ENCODE measurements around the gene CEACAM19.

GRCh38 chr19:44641501-44642265, 29.6 kb upstream of the CEACAM19 start:
- TF ChIP-seq REST (IDR thresholded peaks at IDR 0.05; ENCODE audit: borderline replicate concordance) (no peak), REST (CRISPR knock-in tag; IDR thresholded peaks at IDR 0.05; ENCODE audit: low read depth) (no peak), ZNF354B (CRISPR knock-in tag; IDR thresholded peaks at IDR 0.05) (no peak), NR3C1 (CRISPR knock-in tag; IDR thresholded peaks at IDR 0.05) (no peak), BCLAF1 (IDR thresholded peaks at IDR 0.05; ENCODE audit: borderline replicate concordance in 1 of 2, control insufficient read depth in 1 of 2, low read depth in 2 of 2, low read length in 1 of 2) (no peak), ZEB2 (IDR thresholded peaks at IDR 0.05) (no peak), POLR2A (conservative IDR thresholded peaks at IDR 0.05) (no peak), ZNF57 (CRISPR knock-in tag; IDR thresholded peaks at IDR 0.05) (no peak), CTCF (IDR thresholded peaks at IDR 0.05 in 2 of 3, conservative IDR thresholded peaks at IDR 0.05 in 1 of 3; ENCODE audit: insufficient read depth in 2 of 3, low read depth in 1 of 3, low read length in 3 of 3) (no peak), SRF (CRISPR knock-in tag; IDR thresholded peaks at IDR 0.05) (no peak), DNMT1 (IDR thresholded peaks at IDR 0.05) (no peak), ATF2 (CRISPR knock-in tag; IDR thresholded peaks at IDR 0.05) (no peak), ARNT (IDR thresholded peaks at IDR 0.05) (no peak)
